Adipose tissue (tissue), 3 donors: ENCODE data around the gene BCL2L15. TPM values are rescaled to one million over a fixed set of nuclear protein-coding genes. Genes with fewer than 3 reads are reported as not detected.

Experiments used
- H3K27ac ChIP-seq: one replicate; pipeline ENCODE4 v1.5.1; 2013; ENCODE audit warnings: low read depth, low read length
- WGBS, 3 donors: extraction: QIAGEN DNeasy Blood & Tissue Kit; methylation state at CpG; one replicate each; pipeline ENCODE4 v1.1.7; 2013; 5-methylcytosine and 5-hydroxymethylcytosine counted together
- polyA plus RNA-seq, 3 donors: library from polyadenylated mRNA; stranded (reverse); fragments of 200-250 nt; gene quantifications; one replicate each; pipeline ENCODE4 v1.2.3, GENCODE V29; 2013
- donor health status: healthy with polysubstance abuse.
- donor health status: Bipolar disorder and iron deficiency.
- donor health status: healthy.

BCL2L15 gene
- polyA plus RNA-seq, 3 donors: 0.11 to 14.3 (median 1.2) TPM

DNA sequence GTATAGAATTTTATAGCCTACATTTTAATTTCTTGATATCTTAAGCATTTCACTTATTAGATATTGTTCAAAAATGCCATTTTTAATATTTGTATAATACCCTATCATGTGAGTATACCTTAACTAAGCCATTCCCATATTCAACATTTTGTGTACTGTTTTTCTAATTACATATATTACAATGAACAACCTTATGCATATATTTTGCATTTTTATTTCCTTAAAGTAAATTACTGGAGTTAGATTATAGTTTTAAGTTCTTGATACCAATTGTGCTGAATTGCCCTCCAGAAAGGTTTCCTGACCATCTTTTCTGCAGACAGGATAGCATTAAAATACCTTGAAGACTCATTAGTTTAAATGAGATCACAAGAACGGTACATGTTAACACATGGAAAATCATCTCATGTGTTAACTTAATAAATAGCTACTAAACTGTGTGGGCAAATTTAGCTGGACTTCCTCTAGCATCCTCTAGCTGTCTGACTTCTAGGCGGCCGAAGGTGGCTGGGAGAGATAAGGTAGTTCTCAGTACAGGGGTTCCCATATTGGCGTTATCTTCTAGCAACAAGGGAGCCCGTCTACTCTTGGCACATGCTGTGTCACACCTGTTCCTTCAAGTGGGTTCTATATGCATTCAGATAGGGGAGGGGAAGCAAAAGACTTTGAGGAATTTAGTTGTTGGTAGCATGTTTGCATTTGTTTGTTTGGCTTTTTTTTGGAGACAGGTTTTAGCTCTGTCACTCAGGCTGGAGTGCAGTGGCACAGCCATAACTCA lies 26.7 kb upstream of the BCL2L15 start:
- no peak overlapping the region for H3K27ac ChIP-seq
- 62 to 74% (median 68%) methylated on average over 5 of the region's 5 CpGs for WGBS, 3 donors

DNA sequence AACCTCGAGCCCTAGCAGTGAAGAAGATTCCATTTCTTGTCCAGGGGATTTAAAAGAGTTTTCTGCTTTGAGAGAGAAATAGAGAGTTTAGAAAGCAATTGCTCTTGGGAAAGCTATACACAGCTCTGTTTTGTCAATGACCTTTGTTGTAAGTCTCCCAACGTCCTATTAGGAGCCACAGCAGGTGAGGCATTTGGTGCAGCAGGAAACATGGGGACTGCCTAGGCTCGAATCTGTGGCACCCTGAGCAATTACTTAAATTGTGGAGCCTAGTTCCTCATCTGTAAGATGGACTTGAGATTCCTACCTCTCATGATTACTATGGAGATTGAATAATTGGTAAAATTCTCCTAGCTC lies 25.9 kb upstream of the BCL2L15 start:
- H3K27ac ChIP-seq: no peak overlapping the region
- 45 to 48% (median 46%) methylated on average over 3 of the region's 3 CpGs for WGBS, 3 donors

DNA sequence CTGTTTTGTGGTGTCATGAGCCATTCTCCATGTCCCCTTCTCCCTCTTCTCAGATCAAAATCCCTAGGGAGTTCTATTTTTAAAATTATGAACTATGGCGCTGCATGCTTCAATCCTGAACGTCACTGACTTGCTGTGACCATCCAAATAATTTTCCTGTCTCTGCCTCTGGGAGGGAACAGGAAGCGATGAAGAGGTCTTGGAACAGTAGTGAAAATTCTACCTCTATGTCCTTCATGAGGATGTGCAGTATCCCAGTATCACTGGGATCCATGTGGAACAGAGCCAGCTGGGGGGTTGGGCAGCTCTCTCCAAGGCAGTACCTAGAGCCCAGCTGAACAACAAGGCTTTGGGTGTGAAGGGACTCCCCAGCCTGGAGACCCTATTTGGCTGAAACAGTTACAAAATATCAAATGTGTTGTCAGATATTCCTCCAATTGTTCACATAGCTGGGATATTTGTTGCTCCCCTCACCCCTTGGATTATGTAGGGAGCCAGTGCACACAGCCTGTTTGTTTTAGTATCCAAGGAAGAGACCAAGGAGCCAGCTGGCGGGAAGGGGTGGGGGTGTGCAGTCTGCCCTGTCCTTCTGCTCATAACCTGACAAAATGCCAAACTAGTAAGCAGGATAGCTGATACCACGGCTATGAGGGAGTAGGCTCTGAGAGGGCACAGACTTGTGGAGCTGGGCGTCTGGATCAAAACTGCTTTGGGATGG lies 25.4 kb upstream of the BCL2L15 start:
- 55 to 60% (median 57%) methylated on average over 6 of the region's 6 CpGs for WGBS, 3 donors
- H3K27ac ChIP-seq: no peak overlapping the region

DNA sequence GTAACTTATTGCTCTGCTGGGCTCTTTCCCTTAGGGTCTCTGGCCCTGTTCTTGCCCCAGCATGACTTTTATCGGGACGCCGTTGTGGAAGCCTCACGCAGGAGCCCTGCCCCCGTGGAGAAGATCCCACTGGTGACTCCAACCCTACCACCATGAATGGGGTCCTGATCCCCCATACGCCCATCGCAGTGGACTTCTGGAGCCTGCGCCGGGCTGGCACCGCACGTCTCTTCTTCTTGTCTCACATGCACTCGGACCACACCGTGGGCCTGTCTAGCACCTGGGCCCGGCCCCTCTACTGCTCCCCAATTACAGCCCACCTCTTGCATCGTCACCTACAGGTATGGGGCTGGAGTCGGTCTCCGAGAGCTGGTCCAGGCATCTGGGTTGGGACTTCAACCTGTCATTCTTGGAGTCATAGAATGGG lies 18.1 kb upstream of the BCL2L15 start:
- no peak overlapping the region for H3K27ac ChIP-seq
- WGBS, 3 donors: 0% methylated on average over 17 of the region's 17 CpGs

DNA sequence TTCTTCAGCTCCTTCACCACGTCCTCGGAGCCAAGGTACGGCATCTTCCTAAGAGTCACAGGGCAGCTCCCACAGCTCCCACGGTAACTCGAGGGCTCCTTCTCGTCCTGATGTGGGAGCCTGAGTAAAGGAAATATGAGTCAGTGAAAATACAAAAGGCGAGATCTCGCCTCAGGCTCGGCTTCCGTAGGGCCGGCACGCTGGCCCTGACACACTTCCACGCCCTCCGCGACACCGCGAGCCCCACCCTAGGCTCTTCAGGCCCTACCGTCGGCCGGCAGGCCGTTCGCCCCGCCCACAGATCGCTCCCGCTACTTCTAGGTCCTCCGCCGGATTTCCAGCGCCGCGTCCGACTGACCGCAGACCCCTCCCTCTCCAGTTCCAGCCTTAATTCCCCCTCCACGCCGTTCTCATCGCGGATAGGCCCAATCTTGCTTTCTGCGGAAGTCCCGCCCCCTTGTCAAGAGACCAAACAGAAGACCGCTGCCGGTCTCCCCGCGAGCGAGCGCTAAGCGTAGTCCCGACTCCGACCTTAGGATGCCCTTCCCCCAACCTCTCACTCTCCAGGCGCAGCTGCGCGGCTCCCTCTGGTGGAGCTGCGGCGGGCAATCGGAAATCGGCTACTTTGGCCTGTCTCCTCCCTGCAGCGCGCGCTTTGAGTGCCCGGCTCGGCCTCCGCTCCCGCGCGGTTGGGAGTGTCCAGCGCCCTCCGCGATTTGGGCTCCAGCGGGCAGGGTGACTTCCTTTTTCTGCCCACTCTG lies 17.5 kb upstream of the BCL2L15 start, which contains the start of the genes AP4B1 and DCLRE1B:
TSS of gene AP4B1 (minus strand) at position 126 of the 761 bp plus-strand sequence. CDS start at position 44, 82 bp downstream.
TSS of gene DCLRE1B (plus strand) at position 653 of the 761 bp plus-strand sequence. CDS start 261 bp downstream, outside the sequence.
- WGBS, 3 donors: 0% methylated on average over 60 to 67 of the region's 67 CpGs
- no peak within 1 kb of the TSS for H3K27ac ChIP-seq

DNA sequence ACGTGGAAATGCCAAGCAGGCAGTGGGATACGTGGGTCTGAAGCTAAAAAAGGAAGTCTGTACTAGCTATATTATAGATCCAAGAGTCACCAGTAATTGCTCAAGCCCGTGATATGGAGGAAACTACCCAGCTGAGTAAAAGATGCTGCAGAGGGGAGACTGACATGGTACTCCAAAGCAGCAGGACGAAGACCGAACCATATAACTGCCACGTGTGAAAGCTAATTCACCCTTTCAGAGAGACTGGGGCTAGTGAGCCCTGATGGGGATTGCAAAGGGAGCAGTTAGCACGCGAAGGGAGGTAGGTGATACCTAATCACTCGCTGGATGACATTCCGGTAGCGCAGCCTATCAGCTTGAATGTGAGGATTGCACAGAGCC lies 16.9 kb upstream of the BCL2L15 start:
- WGBS, 3 donors: 0 to 1% (median 1%) methylated on average over 11 of the region's 11 CpGs

DNA sequence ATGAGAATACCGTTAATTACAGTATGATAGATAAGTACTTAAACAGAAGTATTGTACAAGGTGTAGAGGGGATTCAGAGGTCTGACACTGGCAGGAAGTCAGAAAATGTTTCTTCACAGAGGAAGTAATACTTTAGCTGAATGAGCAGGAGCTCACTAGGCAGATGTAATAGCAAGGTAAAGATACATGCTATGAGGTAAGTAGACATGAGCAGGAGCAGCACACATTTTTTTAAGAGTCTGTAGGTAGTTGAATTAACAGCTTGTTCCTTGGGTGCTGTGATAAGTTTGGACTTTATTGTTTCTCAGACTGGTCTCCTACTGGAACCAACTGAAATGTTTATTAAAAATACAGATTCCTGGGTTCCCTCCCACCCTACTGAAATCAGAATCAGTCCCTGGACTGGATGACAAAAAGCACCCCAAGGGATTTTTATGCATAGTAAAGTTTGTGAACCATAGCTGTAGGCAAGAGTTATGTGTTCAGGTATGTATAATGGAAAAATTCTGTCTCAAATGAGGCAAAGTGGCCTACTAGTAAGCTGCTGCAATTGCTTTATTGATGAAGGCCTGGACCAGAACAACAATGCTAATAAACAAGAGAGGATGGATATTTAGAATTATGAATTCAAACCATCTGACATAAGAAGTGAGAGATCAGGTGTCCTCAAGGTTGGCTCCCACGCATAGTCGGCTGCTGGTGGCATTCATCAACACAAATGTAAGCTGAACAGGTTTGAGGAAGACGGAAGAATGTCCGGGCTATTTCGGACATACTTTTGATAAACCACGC lies 16.3 kb upstream of the BCL2L15 start:
- 11 to 15% (median 13%) methylated on average over 7 of the region's 7 CpGs for WGBS, 3 donors

More for the DNA sequence above, 16.9 kb upstream of the BCL2L15 start:
- no peak overlapping the region for H3K27ac ChIP-seq

DNA sequence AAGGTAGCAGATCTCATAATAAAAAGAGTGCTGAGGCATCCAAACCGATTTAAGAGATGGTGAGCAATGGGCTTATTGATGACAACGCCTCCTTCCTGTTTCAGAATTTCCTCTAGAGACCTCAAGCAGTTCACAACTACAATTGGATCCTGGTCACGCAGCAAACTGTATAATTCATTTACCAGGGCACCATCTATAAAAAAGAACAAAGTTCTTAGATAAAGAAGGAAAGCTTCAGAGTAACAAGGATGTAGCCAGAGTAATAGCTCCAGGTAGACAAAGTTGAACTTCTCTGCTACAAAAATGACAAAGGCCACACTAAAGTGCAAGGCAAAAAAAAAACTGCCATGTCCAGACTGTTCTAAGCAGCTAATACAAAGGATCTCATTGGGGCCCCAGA lies 13.8 kb upstream of the BCL2L15 start:
- 46 to 86% (median 48%) methylated on average over 3 of the region's 3 CpGs for WGBS, 3 donors
- H3K27ac ChIP-seq: no peak overlapping the region

More for the DNA sequence above, 16.3 kb upstream of the BCL2L15 start:
- H3K27ac ChIP-seq: no peak overlapping the region

DNA sequence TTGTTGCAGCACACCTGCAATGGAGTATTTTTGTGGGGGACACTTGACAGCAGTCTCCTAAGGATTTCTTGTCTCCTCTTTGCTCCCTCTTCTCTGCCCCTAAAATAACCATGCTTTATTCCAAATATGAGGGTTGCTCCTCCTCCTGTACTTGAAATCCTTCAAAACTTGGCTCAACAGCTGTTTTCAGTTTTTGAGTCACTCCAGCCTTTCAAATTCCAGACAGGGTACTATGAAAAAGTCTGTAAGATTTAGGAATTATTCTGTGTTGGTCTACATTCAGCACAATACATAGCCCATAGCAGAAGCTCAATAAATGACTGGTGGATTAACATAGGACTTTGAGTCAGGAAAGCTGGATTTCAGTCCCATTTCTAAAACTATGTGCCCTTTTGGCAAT lies 11.7 kb upstream of the BCL2L15 start:
- no peak overlapping the region for H3K27ac ChIP-seq

DNA sequence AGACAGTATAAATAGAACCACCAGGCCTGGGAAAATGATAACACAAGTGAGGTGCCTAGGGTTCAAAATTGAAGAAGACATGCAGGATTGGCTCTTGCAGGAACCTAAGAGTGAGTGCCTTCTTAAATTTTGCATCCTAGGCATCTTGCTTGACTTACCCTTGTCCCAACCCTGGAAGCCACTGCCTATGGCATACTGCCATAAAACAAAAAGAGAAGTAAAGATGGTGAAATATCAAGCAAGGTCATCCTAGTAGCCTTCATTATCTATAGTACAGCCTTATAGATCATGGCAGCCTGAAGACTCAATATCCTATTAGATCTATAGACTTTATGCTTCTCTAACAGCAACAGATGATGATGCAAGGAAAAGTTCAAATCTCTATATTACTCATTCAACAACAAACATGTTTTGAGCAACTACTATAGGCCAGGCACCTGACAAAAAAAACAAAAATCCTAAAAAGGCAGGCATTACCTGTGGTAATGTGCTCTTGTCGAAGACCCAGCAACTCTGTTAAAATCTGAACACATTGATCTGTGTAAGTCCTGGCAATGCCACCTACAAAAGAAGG lies 10.9 kb upstream of the BCL2L15 start:
- no peak overlapping the region for H3K27ac ChIP-seq
- 94 to 100% (median 96%) methylated on average over 1 of the region's 1 CpG for WGBS, 3 donors

DNA sequence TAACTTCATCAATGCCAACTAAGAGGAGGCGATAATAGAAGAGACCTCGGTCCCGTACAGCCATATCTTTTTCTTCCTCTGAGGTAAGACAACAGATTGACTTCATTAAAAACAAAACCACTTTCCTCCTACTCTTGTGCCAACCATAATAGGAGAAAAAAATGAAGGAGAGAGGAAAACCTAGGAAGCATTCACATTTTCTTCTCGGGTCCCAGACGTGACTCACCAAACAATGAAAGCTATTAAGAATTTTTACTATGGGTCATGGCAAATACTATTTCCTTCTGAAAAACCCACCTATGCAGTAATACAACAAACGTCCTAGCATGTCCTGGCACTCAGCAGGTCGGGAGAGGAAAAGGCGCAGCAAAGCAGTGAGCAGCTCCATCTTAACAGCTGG lies 8.6 kb upstream of the BCL2L15 start:
- 94 to 97% (median 94%) methylated on average over 8 of the region's 8 CpGs for WGBS, 3 donors
- no peak overlapping the region for H3K27ac ChIP-seq

DNA sequence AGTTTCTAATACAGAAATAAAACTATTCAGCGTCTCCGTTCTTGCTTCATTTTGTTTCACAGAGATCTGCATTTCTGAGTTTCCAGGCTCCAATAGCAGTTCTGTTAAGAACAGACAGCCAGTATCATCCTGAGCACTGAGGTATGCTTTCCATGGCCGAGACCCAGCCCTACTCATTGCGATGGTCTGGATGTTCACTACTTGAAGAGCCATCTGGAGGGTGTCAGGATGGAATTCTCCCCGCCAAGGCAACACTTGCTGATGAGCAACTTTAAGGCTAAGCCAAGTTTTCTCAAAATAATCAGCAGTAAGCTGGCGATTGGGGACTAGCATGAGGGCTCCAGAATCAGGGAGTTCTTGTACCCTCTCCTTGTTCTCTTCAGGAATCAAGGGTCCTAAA lies 7.7 kb upstream of the BCL2L15 start:
- no peak overlapping the region for H3K27ac ChIP-seq
- 90 to 91% (median 91%) methylated on average over 6 of the region's 6 CpGs for WGBS, 3 donors

DNA sequence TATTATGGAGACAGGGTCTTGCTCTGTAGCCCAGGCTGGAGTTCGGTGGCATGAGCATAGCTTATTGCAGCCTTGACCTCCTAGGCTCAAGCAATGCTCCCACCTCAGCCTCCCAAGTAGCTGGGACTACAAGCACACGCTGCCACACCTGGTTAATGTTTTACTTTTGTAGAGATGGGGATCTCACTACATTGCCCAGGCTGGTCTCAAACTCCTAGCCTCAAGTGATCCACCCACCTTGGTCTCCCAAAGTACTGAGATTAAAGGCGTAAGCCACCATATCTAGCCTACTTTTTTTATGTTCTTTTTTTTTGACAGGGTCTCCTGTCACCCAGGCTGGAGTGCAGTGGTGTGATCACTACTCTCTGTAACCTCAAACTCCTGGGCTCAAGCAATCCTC lies 5.9 kb upstream of the BCL2L15 start:
- H3K27ac ChIP-seq: no peak overlapping the region
- WGBS, 3 donors: 72 to 98% (median 94%) methylated on average over 3 of the region's 3 CpGs

DNA sequence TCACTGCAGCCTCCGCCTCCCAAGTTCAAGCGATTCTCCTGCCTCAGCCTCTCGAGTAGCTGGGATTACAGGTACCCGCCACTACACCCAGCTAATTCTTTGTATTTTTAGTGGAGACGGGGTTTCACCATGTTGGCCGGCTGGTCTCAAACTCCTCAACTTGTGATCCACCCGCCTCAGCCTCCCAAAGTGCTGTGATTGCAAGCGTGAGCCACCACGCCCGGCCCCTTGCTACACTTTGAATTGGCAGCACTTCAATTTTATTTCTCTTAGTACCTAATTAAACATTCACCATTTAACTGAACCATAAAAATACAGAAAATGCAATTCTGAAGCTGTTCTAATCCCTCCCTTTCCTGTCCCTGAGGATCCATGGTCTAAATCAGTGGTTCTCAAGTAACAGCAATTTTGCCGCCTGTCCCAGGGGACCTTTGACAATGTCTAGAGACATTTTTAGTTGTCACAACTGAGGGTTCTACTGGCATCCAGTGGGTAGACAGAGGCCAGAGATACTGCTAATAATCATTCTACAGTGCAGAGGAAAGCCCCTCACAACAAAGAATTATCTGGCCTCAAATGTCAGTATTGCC lies 4.3 kb upstream of the BCL2L15 start:
- no peak overlapping the region for H3K27ac ChIP-seq
- WGBS, 3 donors: 84 to 89% (median 85%) methylated on average over 11 of the region's 11 CpGs

DNA sequence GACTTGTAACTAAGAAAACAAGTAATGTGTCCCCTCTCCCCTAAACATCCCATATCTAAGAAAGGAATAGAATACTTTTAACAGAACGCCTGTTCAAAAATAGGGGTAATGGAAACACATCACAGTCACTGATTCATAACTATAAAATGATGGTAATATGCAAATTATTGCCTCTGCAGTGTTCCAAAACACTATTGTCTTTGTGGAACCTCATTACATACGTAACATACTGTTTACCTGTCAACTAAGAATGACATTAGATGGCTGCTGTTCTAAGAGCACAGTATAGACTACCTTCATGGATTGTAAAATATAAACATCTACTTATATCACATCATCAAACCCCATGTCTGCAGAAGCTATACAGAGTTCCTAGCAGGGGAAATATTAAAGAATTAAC lies 3.4 kb upstream of the BCL2L15 start:
- no peak overlapping the region for H3K27ac ChIP-seq
- WGBS, 3 donors: 62 to 76% (median 67%) methylated on average over 2 of the region's 2 CpGs

DNA sequence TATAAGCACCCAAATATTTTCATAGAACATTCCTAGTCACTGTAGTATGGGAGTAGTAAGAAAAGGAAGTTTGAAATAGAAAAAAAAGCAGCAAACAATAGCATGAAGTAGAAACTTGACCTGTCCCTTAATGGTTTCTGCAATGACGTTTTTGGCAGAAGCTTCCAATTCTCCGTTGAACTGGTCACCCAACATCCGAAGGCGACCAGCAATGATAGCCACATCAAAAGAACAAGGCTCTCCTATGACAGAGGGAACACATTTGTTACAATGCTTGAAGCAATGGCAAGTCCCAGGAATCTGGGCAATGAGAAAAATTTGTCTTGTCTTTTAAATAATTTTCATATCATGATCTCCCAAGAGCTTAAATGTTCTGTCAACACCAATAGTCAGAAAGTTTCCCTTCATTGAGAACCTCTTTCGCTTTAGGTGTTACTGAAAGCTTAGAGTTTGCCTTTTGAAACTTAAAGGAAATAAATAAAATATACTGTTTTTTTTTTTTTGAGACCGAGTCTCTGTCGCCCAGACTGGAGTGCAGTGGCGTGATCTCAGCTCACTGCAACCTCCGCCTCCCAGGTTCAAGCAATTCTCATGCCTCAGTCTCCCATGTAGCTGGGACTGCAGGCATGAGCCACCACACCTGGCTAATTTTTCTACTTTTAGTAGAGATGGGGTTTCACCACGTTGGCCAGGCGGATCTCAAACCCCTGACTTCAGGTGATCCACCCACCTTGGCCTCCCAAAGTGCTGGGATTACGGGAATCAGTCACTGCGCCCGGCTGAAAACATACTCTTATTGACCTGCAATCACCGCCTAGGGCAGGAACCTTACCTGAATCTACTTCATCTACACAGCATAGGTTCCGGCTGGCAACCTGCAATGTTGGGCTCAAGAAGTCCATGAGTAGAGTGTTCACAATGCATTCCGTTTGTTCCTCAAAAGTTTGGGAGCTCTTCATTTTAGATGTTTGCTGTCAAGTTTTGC lies 672 bp downstream of the BCL2L15 start:
- 47 to 79% (median 74%) methylated on average over 17 of the region's 17 CpGs for WGBS, 3 donors
- H3K27ac ChIP-seq: no peak overlapping the region

DNA sequence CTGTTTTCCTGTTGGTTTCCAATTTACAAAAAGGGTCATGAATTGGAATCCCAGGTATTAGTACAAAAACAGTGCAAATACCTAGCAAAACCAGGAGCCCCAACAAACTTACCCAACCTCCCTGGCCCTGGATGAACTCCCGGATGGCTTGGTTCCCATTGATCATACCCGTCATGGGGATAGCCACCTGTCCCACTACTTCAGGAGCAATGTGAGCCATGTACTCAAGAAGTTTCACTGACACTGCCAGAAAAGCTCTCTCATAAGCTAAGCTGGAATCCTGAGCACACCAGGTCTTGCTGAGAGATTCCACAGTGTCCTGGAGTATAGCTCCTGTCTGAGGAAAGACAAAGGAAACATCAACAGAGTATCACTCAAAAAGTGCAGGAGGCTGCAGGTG lies 5.7 kb downstream of the BCL2L15 start:
- 63 to 79% (median 77%) methylated on average over 2 of the region's 2 CpGs for WGBS, 3 donors
- no peak overlapping the region for H3K27ac ChIP-seq
